B cell (primary cell): ENCODE measurements around the gene RUVBL2.

ENCODE experiments used
- EZH2 ChIP-seq: IDR thresholded peaks from 2 replicates; pipeline ENCODE4 v1.6.1; 2012; ENCODE audit warnings: borderline replicate concordance, low read depth, mild to moderate bottlenecking, moderate library complexity, low read length; ENCODE audit not compliant: insufficient read depth, poor library complexity, severe bottlenecking
- TF ChIP-seq, protein P1 (sequence below): fragments of 200-600 bp; IDR thresholded peaks from one replicate; pipeline ENCODE4 v1.8.0; 2022; ENCODE audit warnings: antibody characterized with exemption, mild to moderate bottlenecking

DNA sequence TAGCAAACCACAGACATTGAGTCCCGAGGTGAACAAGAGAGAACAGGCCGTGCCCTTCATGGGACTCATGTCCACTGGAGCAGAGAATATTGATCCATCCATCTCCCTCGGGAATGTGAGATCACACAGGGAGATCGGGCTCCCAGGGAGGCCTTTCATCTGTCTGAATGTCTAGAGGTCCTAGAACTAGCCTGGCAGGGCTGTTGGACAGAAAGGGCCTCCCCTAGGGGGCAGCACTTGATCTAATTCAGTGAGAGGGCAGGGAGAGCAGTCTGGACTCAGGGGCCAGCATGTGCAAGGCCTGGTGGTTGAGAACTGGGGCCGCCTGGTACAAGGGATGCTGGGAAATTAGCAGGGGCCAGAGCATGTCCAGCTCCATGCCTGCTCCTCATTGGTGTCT lies 4.3 kb downstream of the RUVBL2 start:
- TF ChIP-seq, protein P1, sequence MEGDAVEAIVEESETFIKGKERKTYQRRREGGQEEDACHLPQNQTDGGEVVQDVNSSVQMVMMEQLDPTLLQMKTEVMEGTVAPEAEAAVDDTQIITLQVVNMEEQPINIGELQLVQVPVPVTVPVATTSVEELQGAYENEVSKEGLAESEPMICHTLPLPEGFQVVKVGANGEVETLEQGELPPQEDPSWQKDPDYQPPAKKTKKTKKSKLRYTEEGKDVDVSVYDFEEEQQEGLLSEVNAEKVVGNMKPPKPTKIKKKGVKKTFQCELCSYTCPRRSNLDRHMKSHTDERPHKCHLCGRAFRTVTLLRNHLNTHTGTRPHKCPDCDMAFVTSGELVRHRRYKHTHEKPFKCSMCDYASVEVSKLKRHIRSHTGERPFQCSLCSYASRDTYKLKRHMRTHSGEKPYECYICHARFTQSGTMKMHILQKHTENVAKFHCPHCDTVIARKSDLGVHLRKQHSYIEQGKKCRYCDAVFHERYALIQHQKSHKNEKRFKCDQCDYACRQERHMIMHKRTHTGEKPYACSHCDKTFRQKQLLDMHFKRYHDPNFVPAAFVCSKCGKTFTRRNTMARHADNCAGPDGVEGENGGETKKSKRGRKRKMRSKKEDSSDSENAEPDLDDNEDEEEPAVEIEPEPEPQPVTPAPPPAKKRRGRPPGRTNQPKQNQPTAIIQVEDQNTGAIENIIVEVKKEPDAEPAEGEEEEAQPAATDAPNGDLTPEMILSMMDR: peak; percentile 18
- no peak for TF ChIP-seq EZH2
